ENCODE measurements around the gene DEGS1.

The DEGS1 gene

DNA sequence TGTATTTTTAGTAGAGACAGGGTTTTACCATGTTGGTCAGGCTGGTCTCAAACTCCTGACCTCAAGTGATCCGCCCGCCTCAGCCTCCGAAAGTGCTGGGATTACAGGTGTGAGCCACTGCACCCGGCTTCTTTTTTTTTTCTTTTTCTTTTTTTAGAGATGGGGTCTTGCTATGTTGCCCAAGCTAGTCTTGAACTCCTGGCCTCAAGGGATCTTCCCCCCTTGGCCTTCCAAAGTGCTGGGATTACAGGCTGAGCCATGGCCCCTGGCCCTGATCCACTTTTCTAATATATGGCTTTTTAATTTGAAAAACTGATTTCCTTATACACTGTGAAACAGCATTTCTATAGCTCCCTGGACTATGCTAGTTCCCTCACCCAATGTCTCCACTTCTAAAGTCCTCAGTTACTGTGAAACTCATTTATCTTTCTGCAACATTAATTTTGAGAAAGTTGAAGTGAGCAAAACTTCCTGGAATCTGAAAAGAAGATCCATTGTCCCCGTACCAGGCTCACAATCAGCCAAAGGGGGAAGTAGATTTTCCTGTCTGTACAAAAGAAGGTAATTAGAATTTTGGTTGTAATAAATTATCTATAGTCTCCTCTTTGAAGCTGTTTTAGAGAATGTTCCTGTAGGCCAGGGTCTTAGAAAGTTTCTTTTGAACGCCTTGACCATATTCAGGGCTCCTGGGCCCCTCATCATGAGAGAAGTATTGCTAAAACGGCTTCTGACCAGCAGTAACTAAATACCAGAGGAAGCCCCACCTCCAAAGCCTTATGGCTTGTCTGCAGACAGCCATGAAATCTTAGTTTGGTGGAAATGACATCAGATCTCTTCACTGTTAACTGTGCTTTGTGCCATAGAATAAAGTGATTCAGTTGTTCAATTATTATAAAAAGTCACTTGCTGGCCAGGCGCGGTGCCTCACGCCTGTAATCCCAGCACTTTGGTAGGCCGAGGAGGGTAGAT, 34.9 kb downstream of the DEGS1 start:
- DNase-seq, result no peak

GRCh38 chr1:224219011-224219611, 36.1 kb downstream of the DEGS1 start:
- DNase-seq, result no peak

DNA sequence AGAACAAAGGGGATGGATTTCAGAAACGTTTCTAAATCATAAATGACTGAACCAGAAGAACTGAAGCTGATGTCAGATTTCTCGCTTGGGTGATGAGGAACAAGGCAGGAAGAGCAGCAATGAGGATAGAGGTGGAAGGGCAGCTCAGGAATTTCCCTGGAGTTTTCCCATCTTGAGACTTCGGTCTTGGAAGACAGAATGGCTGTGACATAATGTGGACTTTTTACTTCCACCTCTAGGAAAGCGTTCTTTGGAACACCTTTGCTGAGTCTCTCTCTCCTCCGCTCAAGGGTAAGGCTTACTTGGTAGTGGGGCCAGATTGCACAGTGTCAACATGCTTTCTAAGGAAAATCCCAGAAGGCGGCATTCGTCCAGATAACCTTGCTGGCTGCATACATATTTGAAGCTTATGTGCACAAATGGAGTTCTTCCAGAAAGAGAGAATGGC, 36.6 kb downstream of the DEGS1 start:
- DNase-seq, result no peak

GRCh38 chr1:224223819-224224714, 41.0 kb downstream of the DEGS1 start:
- no peak for DNase-seq

GRCh38 chr1:224226849-224227502, 43.9 kb downstream of the DEGS1 start:
- no peak for DNase-seq

DNA sequence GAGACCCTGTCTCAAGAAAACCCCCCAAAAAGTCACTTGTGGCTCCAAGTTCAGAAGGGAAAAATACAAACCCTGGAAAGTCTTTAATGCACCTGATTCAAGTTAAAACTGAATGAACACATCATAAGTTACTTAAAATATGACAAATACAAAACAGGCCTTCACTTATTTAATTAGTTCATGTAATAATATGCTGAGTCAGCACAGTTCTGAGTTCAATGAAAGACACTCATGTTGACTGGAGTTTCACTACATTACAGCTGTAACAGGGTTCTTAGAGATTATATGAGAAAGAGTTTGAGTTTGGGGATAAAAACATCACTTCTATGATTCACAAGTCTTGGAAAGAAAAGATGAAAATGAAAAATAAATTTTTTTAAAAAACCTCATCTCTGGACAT, 51.0 kb downstream of the DEGS1 start:
- no peak for DNase-seq

DNA sequence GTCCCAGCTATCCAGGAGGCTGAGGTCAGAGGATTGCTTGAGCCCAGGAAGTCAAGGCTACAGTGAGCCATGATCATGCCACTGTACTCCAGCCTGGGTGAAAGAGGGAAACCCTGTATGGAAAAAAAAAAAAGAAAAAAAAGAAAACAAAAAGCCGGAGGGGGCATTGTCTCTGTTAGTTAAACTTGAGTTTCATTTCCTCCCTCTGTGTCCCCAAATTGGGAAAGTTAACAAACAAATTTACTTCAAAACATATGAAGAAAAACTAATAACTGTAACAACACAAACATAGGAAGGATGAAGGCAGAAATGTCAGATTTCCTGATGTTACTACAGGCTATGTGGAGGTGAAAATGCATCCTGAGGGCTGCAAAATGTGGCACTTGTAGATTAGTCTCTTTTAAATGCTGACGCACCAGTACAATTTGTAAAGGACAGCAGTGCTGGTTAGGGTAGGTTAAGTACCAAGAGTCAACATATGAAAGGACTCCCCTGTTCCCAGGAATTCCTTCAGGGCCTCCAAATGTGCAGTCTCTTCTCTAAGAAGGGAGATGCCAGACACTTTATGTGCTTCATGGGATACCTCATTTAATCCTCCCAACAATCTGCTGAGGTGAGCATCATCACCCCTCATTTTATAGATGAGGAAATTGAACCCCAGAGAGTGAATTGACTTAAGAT, 52.9 kb downstream of the DEGS1 start:
- DNase-seq, result no peak

DNA sequence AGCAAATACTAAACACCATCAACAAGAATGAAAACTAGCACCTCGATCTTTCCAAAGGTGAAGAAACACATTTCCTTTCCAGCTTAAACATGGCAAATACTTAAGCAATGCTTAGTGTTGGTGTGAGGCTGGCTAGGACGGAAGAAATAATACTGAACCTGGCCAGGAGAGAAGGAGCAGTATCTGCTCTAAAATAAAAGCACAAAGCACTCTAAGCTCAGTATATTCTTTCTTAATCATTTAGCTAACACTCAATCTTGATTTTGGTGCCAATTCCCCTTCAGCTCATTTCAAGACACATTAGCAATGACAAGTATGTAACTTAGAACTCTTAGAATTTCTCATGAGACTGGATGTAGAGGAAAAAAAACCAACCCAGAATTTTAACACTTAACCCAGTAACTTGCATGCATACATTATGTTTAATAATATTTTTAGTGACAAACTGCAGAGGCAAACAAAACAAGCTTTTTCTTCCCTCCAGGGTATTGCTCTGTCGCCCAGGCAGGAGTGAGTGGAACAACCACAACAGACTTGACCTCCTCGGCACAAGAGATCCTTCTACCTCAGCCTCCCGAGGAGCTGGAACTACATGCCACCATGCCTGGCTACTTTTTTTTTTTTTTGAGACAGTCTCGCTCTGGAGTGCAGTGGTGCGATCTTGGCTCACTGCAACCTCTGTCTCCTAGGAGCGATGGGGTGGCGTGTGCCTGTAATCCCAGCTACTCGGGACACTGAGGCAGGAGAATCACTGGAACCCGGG, 54.3 kb downstream of the DEGS1 start:
- DNase-seq, result no peak

GRCh38 chr1:224238212-224238611, 55.2 kb downstream of the DEGS1 start:
- DNase-seq, result no peak

DNA sequence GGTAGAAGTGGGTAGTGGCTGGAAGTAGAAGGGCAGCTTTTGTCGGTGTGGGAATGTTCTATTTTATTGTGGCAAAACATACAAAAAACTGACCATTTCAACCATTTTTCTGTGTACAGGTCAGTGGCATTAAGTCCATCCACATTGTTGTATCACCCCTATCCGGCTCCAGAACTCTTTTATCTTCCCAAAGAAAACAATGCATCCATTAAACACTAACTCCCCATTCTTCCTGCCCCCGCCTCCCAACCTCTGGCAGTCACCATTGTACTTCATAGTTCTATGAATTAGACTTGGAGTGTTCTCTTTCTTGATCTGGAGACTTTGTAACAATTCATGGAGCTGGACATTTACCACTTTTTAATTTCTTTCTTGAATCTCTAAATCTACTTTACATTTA, 55.7 kb downstream of the DEGS1 start:
- DNase-seq, result no peak
